ENCODE results near the gene RUFY3. TPM values are rescaled to one million over a fixed set of nuclear protein-coding genes. Genes with fewer than 3 reads are reported as not detected.
"Not testable (repeated sequence)": the region's sequence is repeated elsewhere in the genome, so short reads cannot be mapped to it uniquely, and the experiment has no call there.

The RUFY3 gene
- polyA plus RNA-seq, 1 donor from 2014 or later = 16.8 TPM

GRCh38 chr4:70818173-70818855 is 96.5 kb downstream of the RUFY3 start:
- Mint-ChIP-seq H3K9me3 (no peaks in the 10 kb centered on the region), H3K4me1 (peaks cover 15 to 20% (median 16%) of the 10 kb centered on the region in 3 donors), H3K27me3 (no peaks in the 10 kb centered on the region), H3K4me3 (no peak overlapping the region), H3K27ac (peak overlapping the region in 2 of 3 donors; percentile 51 to 55), H3K36me3 (peaks cover 7% of the 10 kb centered on the region)

DNA sequence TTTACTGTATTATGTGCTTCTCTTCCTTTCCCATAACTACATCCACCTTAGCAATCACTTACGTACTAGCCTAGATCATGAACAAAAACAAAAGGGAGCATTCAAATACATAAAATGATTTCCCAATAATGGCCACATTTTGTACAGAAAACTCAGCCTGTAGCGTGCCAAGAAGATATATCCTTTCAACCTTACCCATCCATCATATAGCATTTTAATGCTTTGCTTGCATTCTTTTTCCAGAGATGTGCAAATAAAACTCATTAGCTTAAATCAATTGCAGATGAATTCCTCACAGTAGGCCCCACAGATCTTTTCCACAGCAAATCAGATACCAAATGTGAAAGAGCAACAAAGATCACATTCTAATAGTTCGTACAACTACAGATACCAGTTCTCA is 97.2 kb downstream of the RUFY3 start:
- H3K4me1 Mint-ChIP-seq = peaks cover 15 to 20% (median 16%) of the 10 kb centered on the region in 3 donors
- H3K36me3 Mint-ChIP-seq = peaks cover 9% of the 10 kb centered on the region
- no peak overlapping the region for H3K27ac Mint-ChIP-seq
- H3K27me3 Mint-ChIP-seq = no peaks in the 10 kb centered on the region
- no peak overlapping the region for H3K4me3 Mint-ChIP-seq
- H3K9me3 Mint-ChIP-seq = no peaks in the 10 kb centered on the region

- no peaks in the 10 kb centered on the region for H3K4me1 Mint-ChIP-seq
- no peak overlapping the region for H3K4me3 Mint-ChIP-seq
- no peaks in the 10 kb centered on the region for H3K9me3 Mint-ChIP-seq
- peaks cover 4% of the 10 kb centered on the region for H3K36me3 Mint-ChIP-seq
- H3K27ac Mint-ChIP-seq = no peak overlapping the region
- no peaks in the 10 kb centered on the region for H3K27me3 Mint-ChIP-seq
Measured at GRCh38 chr4:70829015-70829414, 107.3 kb downstream of the RUFY3 start.

GRCh38 chr4:70829492-70829891 is 107.7 kb downstream of the RUFY3 start:
- no peak overlapping the region for H3K27ac Mint-ChIP-seq
- no peaks in the 10 kb centered on the region for H3K4me1 Mint-ChIP-seq
- no peak overlapping the region for H3K4me3 Mint-ChIP-seq
- H3K36me3 Mint-ChIP-seq = peaks cover 4% of the 10 kb centered on the region
- H3K9me3 Mint-ChIP-seq = no peaks in the 10 kb centered on the region
- H3K27me3 Mint-ChIP-seq = no peaks in the 10 kb centered on the region

- Mint-ChIP-seq H3K36me3 (peaks cover 7% of the 10 kb centered on the region), H3K4me3 (no peak overlapping the region), H3K27me3 (no peaks in the 10 kb centered on the region), H3K4me1 (peaks cover 0 to 1% (median 0%) of the 10 kb centered on the region in 3 donors), H3K27ac (no peak overlapping the region), H3K9me3 (no peaks in the 10 kb centered on the region)
Measured at GRCh38 chr4:70830054-70830453, 108.3 kb downstream of the RUFY3 start.

DNA sequence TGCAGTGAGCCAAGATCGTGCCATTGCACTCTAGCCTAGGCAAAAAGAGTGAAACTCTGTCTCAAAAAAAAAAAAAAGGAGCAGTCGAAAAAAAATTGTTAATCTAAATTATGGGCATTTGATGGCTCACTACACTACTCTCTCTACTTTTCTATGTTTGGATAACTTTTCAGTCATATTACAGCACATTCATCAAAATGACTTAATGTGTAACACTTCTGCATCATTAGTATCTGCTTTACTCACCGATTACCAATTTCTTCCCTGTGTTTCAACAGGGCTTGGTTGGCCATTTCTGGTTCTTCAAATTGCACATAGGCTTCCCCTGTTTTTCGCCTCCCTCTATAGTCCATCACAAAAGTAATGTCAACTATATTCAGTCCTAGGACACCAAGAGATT is 109.5 kb downstream of the RUFY3 start:
- H3K27me3 Mint-ChIP-seq = no peaks in the 10 kb centered on the region
- no peak overlapping the region for H3K27ac Mint-ChIP-seq
- H3K9me3 Mint-ChIP-seq = no peaks in the 10 kb centered on the region
- H3K4me1 Mint-ChIP-seq = peaks cover 0 to 3% (median 0%) of the 10 kb centered on the region in 3 donors
- H3K4me3 Mint-ChIP-seq = no peak overlapping the region
- peaks cover 7% of the 10 kb centered on the region for H3K36me3 Mint-ChIP-seq

GRCh38 chr4:70833675-70834074 is 111.9 kb downstream of the RUFY3 start:
- Mint-ChIP-seq H3K27me3 (no peaks in the 10 kb centered on the region), H3K4me1 (peaks cover 13 to 16% (median 14%) of the 10 kb centered on the region in 3 donors), H3K9me3 (no peaks in the 10 kb centered on the region), H3K36me3 (peaks cover 7% of the 10 kb centered on the region), H3K4me3 (no peak overlapping the region), H3K27ac (no peak overlapping the region)

DNA sequence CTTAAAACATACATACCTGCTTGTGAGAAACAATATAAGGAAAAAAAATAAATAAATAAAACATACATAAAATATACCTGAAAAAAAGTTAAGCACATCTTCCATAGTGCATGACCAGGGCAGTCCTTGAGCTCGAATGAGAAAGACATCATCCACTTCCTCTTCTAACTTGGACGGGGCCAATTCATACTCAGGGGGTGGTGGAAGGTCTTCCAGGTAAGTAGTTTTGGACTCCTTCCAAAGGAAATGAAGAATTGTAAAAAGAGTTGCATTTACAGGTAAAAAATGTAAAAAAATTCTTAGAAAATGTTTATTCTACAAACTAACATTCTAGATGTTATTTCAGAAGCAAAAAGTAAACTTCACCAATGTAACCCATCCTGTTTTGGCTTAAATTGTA is 114.3 kb downstream of the RUFY3 start:
- H3K36me3 Mint-ChIP-seq = peaks cover 7% of the 10 kb centered on the region
- peaks cover 14 to 19% (median 19%) of the 10 kb centered on the region in 3 donors for H3K4me1 Mint-ChIP-seq
- peak overlapping the region in 1 of 4 donors; percentile 73 for H3K4me3 Mint-ChIP-seq
- no peaks in the 10 kb centered on the region for H3K9me3 Mint-ChIP-seq
- H3K27me3 Mint-ChIP-seq = no peaks in the 10 kb centered on the region
- peak overlapping the region in 1 of 3 donors; percentile 61 for H3K27ac Mint-ChIP-seq

DNA sequence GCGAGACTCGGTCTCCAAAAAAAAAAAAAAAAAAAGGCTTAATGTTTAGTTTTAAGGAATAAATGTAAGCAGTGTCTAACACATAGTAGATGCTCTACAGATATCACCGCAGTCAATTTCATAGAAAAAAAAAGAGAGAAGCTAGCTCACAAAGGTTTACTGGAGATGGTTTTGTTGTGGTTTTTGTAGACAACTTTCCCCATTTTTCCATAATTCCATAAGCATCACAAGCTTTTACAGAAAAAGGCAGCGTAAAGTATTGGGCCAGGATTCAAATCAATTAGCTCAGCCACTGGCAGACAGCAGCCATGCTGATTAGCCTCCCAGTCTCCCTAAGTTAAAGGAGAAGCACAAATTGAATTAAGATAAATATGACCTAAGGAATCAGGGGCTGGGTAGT is 116.4 kb downstream of the RUFY3 start:
- Mint-ChIP-seq H3K4me1 (peaks cover 18 to 32% (median 27%) of the 10 kb centered on the region in 3 donors), H3K36me3 (peaks cover 3% of the 10 kb centered on the region), H3K9me3 (no peaks in the 10 kb centered on the region), H3K27me3 (no peaks in the 10 kb centered on the region), H3K4me3 (peak overlapping the region; percentile 94 to 99 (median 97)), H3K27ac (peak overlapping the region; percentile 91 to 97 (median 96))

DNA sequence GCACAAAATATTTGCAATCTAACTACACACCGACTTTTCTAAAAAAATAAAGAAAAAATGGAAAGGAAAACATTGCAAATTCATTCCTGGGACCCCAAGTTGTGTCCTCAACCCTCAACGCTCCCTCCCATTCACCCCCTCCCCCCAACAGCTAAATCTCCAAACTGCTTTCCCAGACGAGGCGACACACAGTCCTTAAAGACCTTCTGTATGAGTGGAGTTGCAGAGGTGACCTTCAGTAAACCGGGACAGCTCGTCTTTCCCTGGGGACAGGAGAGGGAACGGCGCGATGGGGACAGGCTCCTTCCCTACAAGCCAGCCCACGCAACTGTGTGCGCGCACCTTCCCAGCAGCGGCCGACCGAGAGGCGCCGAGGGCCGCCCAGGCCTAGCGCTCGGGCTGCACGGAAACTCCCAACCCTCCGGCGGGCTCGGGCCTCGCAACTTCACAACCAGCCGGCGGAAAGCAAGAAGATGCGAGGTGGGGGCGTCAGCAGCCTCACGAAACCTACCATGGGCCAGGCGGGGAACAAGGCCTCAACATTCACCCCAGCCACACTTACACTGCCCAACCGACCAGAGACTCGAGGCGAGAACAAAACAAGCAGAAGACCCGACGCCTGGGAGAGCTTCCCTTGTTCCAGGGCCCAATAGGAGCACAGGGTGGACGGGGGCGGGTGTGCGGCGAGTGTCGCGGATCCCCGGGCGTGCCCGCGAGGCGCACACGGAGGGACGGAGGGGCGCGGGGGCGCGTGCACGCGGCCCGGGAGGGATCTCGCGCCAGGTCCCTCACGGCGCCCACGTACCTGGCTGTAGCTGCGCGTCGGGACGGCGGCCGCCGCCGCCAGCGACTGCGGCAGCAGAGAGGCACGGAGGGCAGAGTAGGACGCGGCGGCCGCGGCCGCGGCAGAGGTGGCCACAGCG is 117.2 kb downstream of the RUFY3 start:
- H3K4me3 Mint-ChIP-seq = peak overlapping the region; percentile 94 to 99 (median 97)
- H3K36me3 Mint-ChIP-seq = peaks cover 3% of the 10 kb centered on the region
- H3K9me3 Mint-ChIP-seq = no peaks in the 10 kb centered on the region
- H3K27me3 Mint-ChIP-seq = no peaks in the 10 kb centered on the region
- peaks cover 18 to 33% (median 27%) of the 10 kb centered on the region in 3 donors for H3K4me1 Mint-ChIP-seq
- peak overlapping the region; percentile 91 to 97 (median 96) for H3K27ac Mint-ChIP-seq

DNA sequence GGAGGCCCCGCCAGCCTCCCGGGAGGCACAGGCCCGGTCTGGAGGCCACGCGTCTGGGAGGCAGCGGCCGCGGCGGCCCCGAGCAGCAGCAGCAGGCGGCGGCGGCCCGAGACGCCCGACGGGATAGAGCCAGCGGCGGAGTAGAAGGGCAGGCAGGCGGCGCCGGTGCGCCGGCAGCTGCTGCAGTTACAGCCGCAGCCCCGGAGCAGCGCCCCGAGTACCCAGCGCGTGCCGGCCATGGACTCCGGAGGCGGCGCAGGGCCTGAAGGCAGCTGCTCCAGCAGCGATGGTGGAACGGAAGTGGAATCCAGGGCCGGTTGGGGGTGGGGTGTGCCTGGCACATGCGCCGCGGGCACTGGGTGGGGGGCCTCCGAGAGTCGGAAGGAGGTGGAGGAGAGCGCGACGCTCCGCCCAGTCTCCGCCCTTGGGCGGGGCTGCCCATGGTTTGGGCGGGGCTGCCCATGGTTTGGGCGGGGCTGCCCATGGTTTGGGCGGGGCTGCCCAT is 117.9 kb downstream of the RUFY3 start, which contains the start of gene GRSF1:
GRSF1 (minus strand) TSS at position 302 of the 505 bp plus-strand sequence; CDS start at position 239, 63 bp downstream.
- peak within 1 kb of the TSS; percentile 94 to 99 (median 97) for H3K4me3 Mint-ChIP-seq
- peaks cover 23 to 40% (median 33%) of the 10 kb centered on the region in 3 donors for H3K4me1 Mint-ChIP-seq
- H3K36me3 Mint-ChIP-seq = peaks cover 3% of the 10 kb centered on the region
- no peaks in the 10 kb centered on the region for H3K9me3 Mint-ChIP-seq
- H3K27me3 Mint-ChIP-seq = no peaks in the 10 kb centered on the region
- peak within 1 kb of the TSS; percentile 91 to 97 (median 96) for H3K27ac Mint-ChIP-seq

- not testable (repeated sequence) for H3K9me3 Mint-ChIP-seq, H3K27me3 Mint-ChIP-seq, H3K36me3 Mint-ChIP-seq
- peak overlapping the region in 3 of 4 donors; percentile 22 to 99 (median 75) for H3K4me3 Mint-ChIP-seq
- peaks cover 23 to 44% (median 35%) of the 10 kb centered on the region in 3 donors for H3K4me1 Mint-ChIP-seq
- peak overlapping the region in 1 of 3 donors; percentile 96 for H3K27ac Mint-ChIP-seq
Measured at GRCh38 chr4:70840137-70840536, 118.4 kb downstream of the RUFY3 start.

DNA sequence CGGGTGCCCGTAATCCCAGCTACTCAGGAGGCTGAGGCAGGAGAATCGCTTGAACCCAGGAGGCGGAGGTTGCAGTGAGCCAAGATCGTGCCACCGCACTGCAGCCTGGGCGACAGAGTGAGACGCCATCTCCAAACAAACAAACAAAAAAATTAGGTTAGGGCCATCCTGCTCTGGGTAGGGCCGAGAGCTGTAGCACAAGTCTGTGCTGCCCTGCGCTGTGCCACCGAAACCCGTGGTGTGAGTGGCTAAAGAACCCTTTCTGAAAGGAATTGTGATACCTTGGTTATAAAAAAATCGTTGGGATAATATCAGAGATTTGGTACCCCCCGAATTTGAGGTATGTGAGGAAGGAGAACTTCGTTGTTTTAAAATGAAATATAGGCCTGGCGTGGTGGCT is 118.9 kb downstream of the RUFY3 start:
- H3K4me3 Mint-ChIP-seq = peak overlapping the region in 1 of 4 donors; percentile 71
- peaks cover 23 to 44% (median 35%) of the 10 kb centered on the region in 3 donors for H3K4me1 Mint-ChIP-seq
- H3K36me3 Mint-ChIP-seq, H3K9me3 Mint-ChIP-seq, H3K27me3 Mint-ChIP-seq: not testable (repeated sequence)
- H3K27ac Mint-ChIP-seq = peak overlapping the region in 1 of 3 donors; percentile 15

GRCh38 chr4:70841211-70841610 is 119.4 kb downstream of the RUFY3 start:
- peak overlapping the region; percentile 15 to 55 (median 18) for H3K27ac Mint-ChIP-seq
- H3K9me3 Mint-ChIP-seq = no peaks in the 10 kb centered on the region
- peaks cover 23 to 44% (median 33%) of the 10 kb centered on the region in 3 donors for H3K4me1 Mint-ChIP-seq
- no peaks in the 10 kb centered on the region for H3K27me3 Mint-ChIP-seq
- no peaks in the 10 kb centered on the region for H3K36me3 Mint-ChIP-seq
- peak overlapping the region in 1 of 4 donors; percentile 71 for H3K4me3 Mint-ChIP-seq

DNA sequence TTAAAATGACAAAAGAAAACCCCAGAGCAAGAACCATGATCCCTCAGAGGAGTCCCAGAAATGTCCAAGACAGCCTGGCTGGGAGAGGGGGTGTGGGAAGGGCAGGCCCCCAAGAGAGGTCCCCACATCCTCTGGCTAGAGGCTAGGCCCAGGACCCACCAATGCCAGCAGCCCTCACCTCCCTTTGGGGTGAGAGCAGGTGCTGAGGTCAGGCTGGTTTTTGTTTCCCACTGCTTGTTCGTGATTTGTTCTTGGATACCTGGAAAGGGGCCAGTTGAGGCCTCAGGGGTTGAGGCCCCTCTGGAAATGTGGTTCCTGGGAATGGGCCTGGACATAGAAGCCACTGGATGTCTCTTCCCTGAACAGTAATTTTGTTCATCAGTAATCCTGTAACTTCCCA is 120.2 kb downstream of the RUFY3 start:
- peak overlapping the region in 1 of 4 donors; percentile 71 for H3K4me3 Mint-ChIP-seq
- H3K4me1 Mint-ChIP-seq = peaks cover 18 to 37% (median 27%) of the 10 kb centered on the region in 3 donors
- H3K27ac Mint-ChIP-seq = peak overlapping the region in 2 of 3 donors; percentile 55 to 89
- H3K36me3 Mint-ChIP-seq = peaks cover under 1% of the 10 kb centered on the region
- H3K9me3 Mint-ChIP-seq = no peaks in the 10 kb centered on the region
- no peaks in the 10 kb centered on the region for H3K27me3 Mint-ChIP-seq
